Gastroesophageal sphincter (tissue), 3 donors: Measurements from ENCODE around the gene SLC47A2.

Experiments used
- CTCF ChIP-seq, 4 experiments: fragments of 200-600 bp in 2 of 4; fragments of 450-650 bp in 2 of 4; sonication (generic) in 1 of 4; IDR thresholded peaks; one replicate each; pipeline ENCODE4 v1.5.1; 2017 to 2019; ENCODE audit warnings: antibody characterized with exemption in 4 of 4, mild to moderate bottlenecking in 2 of 4, moderate library complexity in 2 of 4
- EP300 ChIP-seq: sonication (generic); formaldehyde crosslinking; IDR thresholded peaks from one replicate; pipeline ENCODE4 v1.6.1; 2017; ENCODE audit warnings: antibody characterized with exemption, mild to moderate bottlenecking
- POLR2A ChIP-seq, 2 donors: fragments of 450-650 bp; IDR thresholded peaks; one replicate each; pipeline ENCODE4 v1.6.1; 2017; ENCODE audit warnings: antibody characterized with exemption in 2 of 2, mild to moderate bottlenecking in 2 of 2, moderate library complexity in 1 of 2
- POLR2AphosphoS5 ChIP-seq: sonication (generic); formaldehyde crosslinking; IDR thresholded peaks from one replicate; pipeline ENCODE4 v1.6.1; 2017; ENCODE audit warnings: antibody characterized with exemption

DNA sequence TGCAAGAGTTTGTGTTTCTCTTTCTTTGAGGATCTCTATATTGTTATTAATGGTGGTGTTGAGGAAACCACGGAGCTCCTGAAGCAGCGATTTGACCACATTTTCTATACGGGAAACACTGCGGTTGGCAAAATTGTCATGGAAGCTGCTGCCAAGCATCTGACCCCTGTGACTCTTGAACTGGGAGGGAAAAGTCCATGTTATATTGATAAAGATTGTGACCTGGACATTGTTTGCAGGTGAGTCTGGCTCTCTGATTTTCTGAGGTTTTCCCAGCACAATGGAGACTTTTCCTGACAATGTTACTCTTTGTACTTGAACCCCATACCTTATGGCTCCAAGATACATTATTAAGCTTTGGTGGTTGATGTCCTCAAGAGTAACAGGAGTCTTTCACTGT, 60.0 kb downstream of the SLC47A2 start:
- TF ChIP-seq POLR2A (IDR thresholded peaks at IDR 0.05) (no peak), CTCF (IDR thresholded peaks at IDR 0.05) (no peak), POLR2AphosphoS5 (no peak), EP300 (no peak)
